GM23338 (cell line): ENCODE results near the gene ABCF3. TPM values are rescaled to one million over a fixed set of nuclear protein-coding genes. Genes with fewer than 3 reads are reported as not detected.

Experiments used
- ATAC-seq: fragments of 200-7000 bp; cut with Tn5 transposase; 3 replicates; pipeline ENCODE4 v1.9.1; 2020
- DNase-seq: peaks from one replicate; pipeline ENCODE4 v3.0.0-alpha.2; 2015; ENCODE audit warnings: low spot score
- H2AFZ ChIP-seq: fragments of 200-600 bp; sonication (generic); 2 replicates; pipeline ENCODE4 v1.8.0; 2016; ENCODE audit warnings: antibody characterized with exemption, mild to moderate bottlenecking, moderate library complexity
- H3F3A ChIP-seq: fragments of 200-600 bp; sonication (generic); replicated peaks from 2 replicates; pipeline ENCODE4 v1.8.0; 2017; ENCODE audit warnings: antibody characterized with exemption, mixed run types, low read depth
- H3K27ac ChIP-seq: fragments of 200-600 bp; sonication (generic); 2 replicates; pipeline ENCODE4 v1.6.1; 2016; ENCODE audit warnings: low read depth
- H3K27me3 ChIP-seq: fragments of 200-600 bp; sonication (generic); 2 replicates; pipeline ENCODE4 v1.8.0; 2016; ENCODE audit warnings: mild to moderate bottlenecking, mixed run types, moderate library complexity; ENCODE audit not compliant: insufficient read depth
- H3K36me3 ChIP-seq: fragments of 200-600 bp; sonication (generic); 2 replicates; pipeline ENCODE4 v1.8.0; 2016; ENCODE audit warnings: mild to moderate bottlenecking; ENCODE audit not compliant: insufficient read depth
- H3K4me1 ChIP-seq: fragments of 200-600 bp; sonication (generic); 2 replicates; pipeline ENCODE4 v1.8.0; 2016; ENCODE audit warnings: mild to moderate bottlenecking, moderate library complexity; ENCODE audit not compliant: insufficient read depth
- H3K4me2 ChIP-seq: fragments of 200-600 bp; sonication (generic); 2 replicates; pipeline ENCODE4 v1.7.1; 2017; ENCODE audit warnings: mixed run types
- H3K4me3 ChIP-seq: fragments of 200-600 bp; sonication (generic); 2 replicates; pipeline ENCODE4 v1.6.1; 2016; ENCODE audit warnings: mixed run types
- H3K79me2 ChIP-seq: fragments of 200-600 bp; sonication (generic); replicated peaks from 2 replicates; pipeline ENCODE4 v1.8.0; 2017; ENCODE audit warnings: mild to moderate bottlenecking; ENCODE audit not compliant: insufficient read depth
- H3K9me2 ChIP-seq: fragments of 200-600 bp; sonication (generic); 2 replicates; pipeline ENCODE4 v1.8.0; 2017; ENCODE audit not compliant: insufficient read depth
- H4K20me1 ChIP-seq: fragments of 200-600 bp; sonication (generic); replicated peaks from 2 replicates; pipeline ENCODE4 v1.8.0; 2017; ENCODE audit warnings: mild to moderate bottlenecking; ENCODE audit not compliant: insufficient read depth
- H3K27ac Mint-ChIP-seq: 2 replicates; pipeline ENCODE4 v1.8.0; 2020; ENCODE audit warnings: inconsistent platforms, mild to moderate bottlenecking, moderate library complexity, mixed read lengths
- H3K27me3 Mint-ChIP-seq: 3 replicates; pipeline ENCODE4 v1.8.0; 2022; ENCODE audit warnings: low read depth, mild to moderate bottlenecking, moderate library complexity, mixed read lengths, inconsistent platforms; ENCODE audit not compliant: insufficient read depth, poor library complexity
- H3K36me3 Mint-ChIP-seq: 3 replicates; pipeline ENCODE4 v1.8.0; 2021; ENCODE audit warnings: low read depth, mild to moderate bottlenecking, inconsistent platforms, moderate library complexity, mixed read lengths
- H3K4me1 Mint-ChIP-seq: 3 replicates; pipeline ENCODE4 v1.8.0; 2020; ENCODE audit warnings: mild to moderate bottlenecking, inconsistent platforms, mixed read lengths
- H3K4me3 Mint-ChIP-seq: 3 replicates; pipeline ENCODE4 v1.8.0; 2021; ENCODE audit warnings: moderate library complexity, mild to moderate bottlenecking, inconsistent platforms, mixed read lengths
- H3K9me3 Mint-ChIP-seq: 3 replicates; pipeline ENCODE4 v1.8.0; 2020; ENCODE audit warnings: moderate library complexity, mild to moderate bottlenecking, inconsistent platforms, mixed read lengths
- CREB1 ChIP-seq: fragments of 250-450 bp; sonication (Bioruptor Pico); IDR thresholded peaks from 2 replicates; pipeline ENCODE4 v1.5.0; 2020; ENCODE audit warnings: low read depth, mild to moderate bottlenecking, moderate library complexity
- ETS1 ChIP-seq: IDR thresholded peaks from 2 replicates; pipeline ENCODE4 v1.6.1; 2016; ENCODE audit warnings: antibody characterized with exemption
- EZH2phosphoT487 ChIP-seq: fragments of 200-600 bp; sonication (generic); IDR thresholded peaks from one replicate; pipeline ENCODE4 v1.8.1; 2018; ENCODE audit warnings: antibody characterized with exemption; ENCODE audit not compliant: unreplicated experiment
- NANOG ChIP-seq: IDR thresholded peaks from 2 replicates; pipeline ENCODE4 v1.6.1; 2016; ENCODE audit warnings: antibody characterized with exemption, borderline replicate concordance
- POLR2AphosphoS5 ChIP-seq: IDR thresholded peaks from 2 replicates; pipeline ENCODE4 v1.6.1; 2016; ENCODE audit warnings: antibody characterized with exemption, low read depth
- REST ChIP-seq: IDR thresholded peaks from one replicate; pipeline ENCODE4 v1.6.1; 2018; ENCODE audit warnings: antibody characterized with exemption; ENCODE audit not compliant: unreplicated experiment
- ZNF114 ChIP-seq: fragments of 250-450 bp; sonication (Bioruptor Pico); IDR thresholded peaks from 2 replicates; pipeline ENCODE4 v1.5.0; 2020; ENCODE audit warnings: mild to moderate bottlenecking, moderate library complexity
- ZNF331 ChIP-seq: fragments of 250-450 bp; sonication (Bioruptor Pico); IDR thresholded peaks from 2 replicates; pipeline ENCODE4 v1.5.0; 2020; ENCODE audit warnings: low read depth, mild to moderate bottlenecking, moderate library complexity
- polyA plus RNA-seq: library from polyadenylated mRNA; unstranded; fragments of >200 nt; fragmentation: Nextera tagmentation; extraction: Ambion mirVana; gene quantifications from 2 replicates; pipeline ENCODE4 v1.2.1, GENCODE V29; 2016
- total RNA-seq: library from RNA; depleted of rRNA; stranded (reverse); fragments of >200 nt; shearing (Covaris generic); gene quantifications from 2 replicates; pipeline ENCODE4 v1.2.3, GENCODE V29; 2014

ABCF3 gene
- total and polyA plus RNA-seq, 2 experiments from 2014 or later, result 33.4 to 48.9 TPM

GRCh38 chr3:184218814-184219213 is 32.8 kb downstream of the ABCF3 start:
- no peak for ATAC-seq

GRCh38 chr3:184222521-184222920 is 36.5 kb downstream of the ABCF3 start:
- no peaks in the 10 kb centered on the region for H3K79me2 ChIP-seq
- Mint-ChIP-seq H3K27ac (no peak overlapping the region), H3K36me3 (no peaks in the 10 kb centered on the region), H3K9me3 (no peaks in the 10 kb centered on the region), H3K4me1 (no peaks in the 10 kb centered on the region), H3K27me3 (peaks cover 8% of the 10 kb centered on the region), H3K4me3 (no peak overlapping the region)
- no peaks in the 10 kb centered on the region for H3F3A ChIP-seq
- H3K9me2 ChIP-seq, result no peaks in the 10 kb centered on the region
- H3K27ac ChIP-seq, result no peak overlapping the region
- H2AFZ ChIP-seq, result no peak overlapping the region
- H3K4me3 ChIP-seq, result no peak overlapping the region
- no peak overlapping the region for H3K4me2 ChIP-seq
- ATAC-seq (no peak), DNase-seq (no peak)
- peaks cover 18% of the 10 kb centered on the region for H3K27me3 ChIP-seq
- no peaks in the 10 kb centered on the region for H3K36me3 ChIP-seq
- H3K4me1 ChIP-seq, result no peaks in the 10 kb centered on the region
- H4K20me1 ChIP-seq, result 0 out of 2 replicates have a peak, but pooled peaks cover 4% of the 10 kb centered on the region
- TF ChIP-seq ETS1 (no peak), EZH2phosphoT487 (no peak), CREB1 (CRISPR knock-in tag) (no peak)

More at GRCh38 chr3:184218814-184219213, 32.8 kb downstream of the ABCF3 start:
- H3K4me1 Mint-ChIP-seq, result no peaks in the 10 kb centered on the region
- no peak overlapping the region for H3K27ac Mint-ChIP-seq
- H3K36me3 ChIP-seq, result no peaks in the 10 kb centered on the region
- H3K27me3 ChIP-seq, result no peaks in the 10 kb centered on the region
- no peak overlapping the region for H3K4me2 ChIP-seq
- no peaks in the 10 kb centered on the region for H3K79me2 ChIP-seq
- H3K4me3 ChIP-seq, result no peak overlapping the region
- H3K27me3 Mint-ChIP-seq, result peaks cover 5% of the 10 kb centered on the region
- no peaks in the 10 kb centered on the region for H3K9me3 Mint-ChIP-seq
- H3K36me3 Mint-ChIP-seq, result no peaks in the 10 kb centered on the region
- H3K9me2 ChIP-seq, result no peaks in the 10 kb centered on the region
- H3K4me1 ChIP-seq, result no peaks in the 10 kb centered on the region
- H3F3A ChIP-seq, result no peaks in the 10 kb centered on the region
- no peak overlapping the region for H3K27ac ChIP-seq
- no peak for TF ChIP-seq POLR2AphosphoS5
- no peak for TF ChIP-seq REST
- TF ChIP-seq NANOG, result no peak
- TF ChIP-seq ZNF114 (CRISPR knock-in tag), result no peak
- no peak for TF ChIP-seq ZNF331 (CRISPR knock-in tag)
- no peak for TF ChIP-seq ETS1
- TF ChIP-seq EZH2phosphoT487, result no peak
- TF ChIP-seq CREB1 (CRISPR knock-in tag), result no peak
- no peak overlapping the region for H2AFZ ChIP-seq
- no peak for DNase-seq
- no peak overlapping the region for H3K4me3 Mint-ChIP-seq
- 0 out of 2 replicates have a peak, but pooled peaks cover 4% of the 10 kb centered on the region for H4K20me1 ChIP-seq
